PFSK-1 (cell line): ENCODE measurements around the gene USHBP1.

Source experiments
- FOXP2 ChIP-seq: optimal IDR thresholded peaks from 2 replicates; pipeline ENCODE3; 2011; ENCODE audit warnings: borderline replicate concordance, control low read depth, inconsistent platforms; ENCODE audit not compliant: insufficient read depth; ENCODE audit errors: extremely low read length, extremely low read depth
- POLR2AphosphoS5 ChIP-seq: IDR thresholded peaks from 2 replicates; pipeline ENCODE4 v1.6.1; 2012; ENCODE audit warnings: low read depth, mild to moderate bottlenecking, control low read depth, low read length, moderate library complexity
- SIN3A ChIP-seq: IDR thresholded peaks from 2 replicates; pipeline ENCODE4 v1.6.1; 2012; ENCODE audit warnings: mild to moderate bottlenecking, low read length, moderate library complexity, borderline replicate concordance; ENCODE audit not compliant: insufficient read depth
- TAF1 ChIP-seq: IDR thresholded peaks from 2 replicates; pipeline ENCODE4 v1.6.1; 2012; ENCODE audit warnings: low read length, control low read depth, borderline replicate concordance; ENCODE audit not compliant: insufficient read depth
- TF ChIP-seq, protein P1 (sequence below), 2 experiments: IDR thresholded peaks; 2 replicates each; pipeline versions ENCODE4 v1.6.1 to v1.8.0; 2011 to 2012; ENCODE audit warnings: low read depth in 2 of 2, low read length in 2 of 2, control low read depth in 1 of 2, inconsistent platforms in 1 of 2, mild to moderate bottlenecking in 1 of 2, moderate library complexity in 1 of 2; ENCODE audit not compliant: insufficient read depth in 1 of 2

The USHBP1 gene

GRCh38 chr19:17242431-17243208 lies 21.9 kb downstream of the USHBP1 start:
- no peak for TF ChIP-seq FOXP2
- TF ChIP-seq, protein P1, sequence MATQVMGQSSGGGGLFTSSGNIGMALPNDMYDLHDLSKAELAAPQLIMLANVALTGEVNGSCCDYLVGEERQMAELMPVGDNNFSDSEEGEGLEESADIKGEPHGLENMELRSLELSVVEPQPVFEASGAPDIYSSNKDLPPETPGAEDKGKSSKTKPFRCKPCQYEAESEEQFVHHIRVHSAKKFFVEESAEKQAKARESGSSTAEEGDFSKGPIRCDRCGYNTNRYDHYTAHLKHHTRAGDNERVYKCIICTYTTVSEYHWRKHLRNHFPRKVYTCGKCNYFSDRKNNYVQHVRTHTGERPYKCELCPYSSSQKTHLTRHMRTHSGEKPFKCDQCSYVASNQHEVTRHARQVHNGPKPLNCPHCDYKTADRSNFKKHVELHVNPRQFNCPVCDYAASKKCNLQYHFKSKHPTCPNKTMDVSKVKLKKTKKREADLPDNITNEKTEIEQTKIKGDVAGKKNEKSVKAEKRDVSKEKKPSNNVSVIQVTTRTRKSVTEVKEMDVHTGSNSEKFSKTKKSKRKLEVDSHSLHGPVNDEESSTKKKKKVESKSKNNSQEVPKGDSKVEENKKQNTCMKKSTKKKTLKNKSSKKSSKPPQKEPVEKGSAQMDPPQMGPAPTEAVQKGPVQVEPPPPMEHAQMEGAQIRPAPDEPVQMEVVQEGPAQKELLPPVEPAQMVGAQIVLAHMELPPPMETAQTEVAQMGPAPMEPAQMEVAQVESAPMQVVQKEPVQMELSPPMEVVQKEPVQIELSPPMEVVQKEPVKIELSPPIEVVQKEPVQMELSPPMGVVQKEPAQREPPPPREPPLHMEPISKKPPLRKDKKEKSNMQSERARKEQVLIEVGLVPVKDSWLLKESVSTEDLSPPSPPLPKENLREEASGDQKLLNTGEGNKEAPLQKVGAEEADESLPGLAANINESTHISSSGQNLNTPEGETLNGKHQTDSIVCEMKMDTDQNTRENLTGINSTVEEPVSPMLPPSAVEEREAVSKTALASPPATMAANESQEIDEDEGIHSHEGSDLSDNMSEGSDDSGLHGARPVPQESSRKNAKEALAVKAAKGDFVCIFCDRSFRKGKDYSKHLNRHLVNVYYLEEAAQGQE (IDR thresholded peaks at IDR 0.05; ENCODE audit: insufficient read depth in 1 of 2, low read depth in 2 of 2, low read length in 2 of 2): no peak
- TF ChIP-seq POLR2AphosphoS5: no peak
- no peak for TF ChIP-seq TAF1
- TF ChIP-seq SIN3A: no peak

- no peak for TF ChIP-seq SIN3A
- TF ChIP-seq, protein P1 (IDR thresholded peaks at IDR 0.05; ENCODE audit: insufficient read depth in 1 of 2, low read depth in 2 of 2, low read length in 2 of 2): no peak
- no peak for TF ChIP-seq POLR2AphosphoS5
- no peak for TF ChIP-seq FOXP2
- no peak for TF ChIP-seq TAF1
These were observed 23.6 kb downstream of the USHBP1 start for GRCh38 chr19:17240826-17241399.

DNA sequence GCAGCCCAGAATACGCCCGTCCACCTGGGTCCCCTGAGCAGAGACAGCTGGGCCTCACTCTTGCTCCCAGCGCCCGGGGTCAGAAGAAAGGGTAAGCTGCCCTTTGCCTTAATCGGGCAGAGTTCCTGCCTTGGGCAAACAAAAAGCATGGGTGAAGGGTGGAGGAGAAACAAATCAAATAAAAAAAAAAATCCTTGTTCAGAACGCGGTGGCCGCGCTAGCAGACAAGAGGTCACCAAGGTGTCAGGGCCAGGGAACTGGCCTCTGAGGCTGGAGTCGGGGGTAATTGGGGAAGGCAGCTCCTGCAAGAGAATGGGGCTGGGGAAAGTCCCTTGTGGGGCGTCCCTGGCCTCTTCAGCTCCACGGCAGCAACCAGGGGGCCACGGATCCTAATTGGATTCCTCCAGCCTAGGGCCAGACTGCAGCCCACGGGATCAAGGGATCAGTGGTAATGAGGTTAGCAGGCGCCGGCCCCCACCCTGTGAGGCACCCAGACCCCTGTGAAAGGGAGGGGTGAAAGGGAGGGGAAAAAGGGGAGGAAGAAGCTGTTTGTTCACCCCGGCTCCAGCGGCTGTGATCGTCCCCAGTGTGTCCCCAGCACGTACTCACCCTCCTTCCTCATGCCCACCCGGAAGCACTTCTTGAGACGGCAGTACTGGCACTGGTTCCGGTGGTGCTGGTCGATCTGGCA lies 24.3 kb downstream of the USHBP1 start:
- TF ChIP-seq SIN3A: no peak
- no peak for TF ChIP-seq FOXP2

DNA sequence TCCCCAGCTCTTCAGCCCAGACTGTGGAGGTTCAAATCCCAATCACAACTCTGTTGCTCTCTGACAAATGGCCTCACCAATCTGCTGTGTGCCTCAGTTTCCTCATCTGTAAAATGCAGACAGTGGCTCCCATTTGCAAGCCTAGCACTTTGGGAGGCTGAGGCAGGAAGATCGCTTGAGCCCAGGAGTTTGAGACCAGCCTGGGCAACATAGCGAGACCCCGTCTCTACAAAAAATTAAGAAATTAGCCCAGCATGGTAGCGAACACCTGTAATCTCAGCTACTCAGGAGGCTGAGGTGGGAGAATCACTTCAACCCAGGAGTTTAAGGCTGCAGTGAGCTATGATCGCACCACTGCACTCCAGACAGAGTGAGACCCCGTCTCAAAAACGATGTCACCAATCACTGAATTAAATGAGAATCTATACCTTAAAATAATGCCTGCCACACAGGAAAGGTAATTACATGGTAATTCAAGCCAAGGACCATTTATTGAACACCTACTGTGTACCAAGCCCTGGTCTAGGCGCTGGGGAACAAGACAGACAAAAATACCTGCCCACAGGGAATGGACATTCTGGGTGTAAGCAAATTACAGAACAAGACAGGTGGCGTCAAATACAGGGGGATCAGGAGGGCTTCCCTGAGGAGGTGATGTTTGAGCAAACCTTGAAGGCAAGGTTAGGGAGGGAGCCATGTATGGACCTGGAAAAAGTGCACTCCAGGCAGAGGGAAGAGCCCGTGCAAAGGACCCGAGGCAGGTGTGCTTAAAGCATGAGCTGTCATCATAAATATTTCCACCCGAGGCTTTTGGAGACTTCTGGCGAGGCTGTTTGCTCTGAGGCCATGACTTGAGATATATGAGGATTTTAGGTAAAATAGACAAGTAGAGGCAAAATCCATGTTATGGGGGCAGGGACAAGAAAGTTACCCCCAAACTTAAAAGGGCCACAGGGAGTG lies 26.5 kb downstream of the USHBP1 start:
- TF ChIP-seq TAF1 (no peak), SIN3A (no peak), FOXP2 (no peak), POLR2AphosphoS5 (no peak)
- TF ChIP-seq, protein P1 (IDR thresholded peaks at IDR 0.05; ENCODE audit: insufficient read depth in 1 of 2, low read depth in 2 of 2, low read length in 2 of 2): no peak

DNA sequence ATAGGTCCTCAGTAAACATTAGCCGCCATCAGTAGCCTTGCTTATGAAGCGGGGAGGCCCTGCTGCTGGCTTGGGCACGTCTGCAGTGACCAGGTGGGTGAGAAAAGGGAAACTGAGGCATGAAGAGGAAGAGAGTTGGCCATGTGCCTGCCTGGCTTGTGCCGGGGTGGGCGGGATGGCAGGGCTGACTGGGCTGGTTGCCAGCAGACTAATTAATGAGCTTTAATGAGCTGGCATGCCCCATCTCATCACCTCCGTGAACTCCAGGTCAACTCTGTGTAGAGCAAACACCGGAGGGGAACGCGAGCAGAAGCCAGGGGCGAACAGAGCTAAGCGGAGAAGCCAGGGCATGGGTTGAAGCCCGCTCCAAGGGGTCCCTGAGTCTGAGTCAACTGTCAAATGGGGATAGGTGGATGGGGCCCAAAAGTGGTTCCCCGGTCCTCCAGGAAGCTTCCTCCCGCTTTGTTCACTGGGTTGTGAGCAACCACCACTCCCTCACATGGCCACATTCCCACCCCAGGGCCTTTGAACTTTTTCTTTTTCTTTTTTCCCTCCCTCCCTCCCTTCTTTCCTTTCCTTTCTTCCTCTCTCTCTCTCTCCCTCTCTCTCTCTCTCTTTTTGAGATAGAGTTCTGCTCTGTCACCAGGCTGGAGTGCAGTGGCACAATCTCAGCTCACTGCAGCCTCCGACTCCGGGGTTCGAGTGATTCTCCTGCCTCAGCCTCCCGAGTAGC lies 27.6 kb downstream of the USHBP1 start:
- TF ChIP-seq TAF1 (no peak), SIN3A (no peak), FOXP2 (no peak), POLR2AphosphoS5 (no peak)
- TF ChIP-seq, protein P1 (IDR thresholded peaks at IDR 0.05; ENCODE audit: insufficient read depth in 1 of 2, low read depth in 2 of 2, low read length in 2 of 2): no peak
